ENCODE data around the gene ESYT1. TPM values are rescaled to one million over a fixed set of nuclear protein-coding genes. Genes with fewer than 3 reads are reported as not detected.

Gene ESYT1
- total and polyA plus RNA-seq, 9 of the 15 experiments (the other 6 are each of a cell fraction or from before 2014, with no cell fraction given): 132 to 420 (median 164) TPM

DNA sequence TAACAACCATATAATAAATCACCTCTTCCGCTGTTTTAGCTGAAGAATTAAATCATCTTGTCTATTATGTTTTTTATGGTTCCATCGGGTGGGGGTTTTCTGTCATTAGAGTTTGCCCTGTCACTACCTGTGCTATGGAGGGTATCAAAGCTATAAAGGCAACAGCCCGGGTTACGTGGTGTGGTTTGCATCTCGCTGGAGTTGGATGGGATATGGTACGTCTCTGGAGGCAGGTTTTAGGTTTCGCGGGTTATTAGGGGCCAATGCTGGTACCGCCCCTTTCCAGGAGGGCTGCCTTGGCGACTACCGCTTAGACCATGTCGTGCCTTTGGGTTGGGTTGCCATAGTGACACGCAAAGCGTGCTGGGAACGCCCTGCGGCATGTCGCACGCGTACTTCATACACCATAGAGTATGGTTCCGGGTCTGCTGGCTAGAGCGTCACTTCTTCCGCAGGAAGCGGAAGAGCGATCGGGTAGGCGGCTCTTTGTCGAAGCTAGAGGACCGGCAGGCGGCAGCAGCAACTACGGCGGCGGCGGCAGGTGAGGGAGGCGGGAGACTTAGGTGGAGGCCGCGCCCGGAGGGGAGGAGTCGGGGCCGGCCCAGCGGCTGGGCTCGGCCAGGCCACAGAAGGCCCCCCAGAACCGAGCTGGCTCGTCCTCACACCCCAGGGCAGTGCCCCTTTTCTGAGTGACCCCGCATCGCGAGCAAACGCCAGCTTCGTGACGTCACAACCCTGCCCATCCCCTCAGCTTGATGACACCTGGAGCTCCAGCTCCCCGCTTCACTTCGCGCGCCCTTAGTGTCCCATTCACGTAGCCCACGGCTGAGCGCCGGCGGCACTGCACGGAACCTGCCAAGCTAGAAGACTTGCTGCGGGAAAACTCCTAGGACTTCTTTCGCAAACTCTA, 10.0 kb upstream of the ESYT1 start, which contains the start of gene ZC3H10 (continued):
- peak; percentile 58; the same call in 1 of the 2 replicates for TF ChIP-seq NCOA1 (IDR thresholded peaks at IDR 0.05; ENCODE audit: low read depth)
- peak; percentile 87 for TF ChIP-seq PML (IDR thresholded peaks at IDR 0.05; ENCODE audit: low read length)
- peak; percentile 86 for TF ChIP-seq ZFX (CRISPR knock-in tag; IDR thresholded peaks at IDR 0.05)
- no peak for TF ChIP-seq FOS (IDR thresholded peaks at IDR 0.05; ENCODE audit: extremely low read depth, insufficient read length)
- peak; percentile 30 for TF ChIP-seq TAF9B (IDR thresholded peaks at IDR 0.05; ENCODE audit: partially characterized antibody)
- TF ChIP-seq STAG1 (CRISPR knock-in tag; IDR thresholded peaks at IDR 0.05; ENCODE audit: borderline replicate concordance): peak; percentile 47
- TF ChIP-seq SP1 (CRISPR knock-in tag; IDR thresholded peaks at IDR 0.05): peak; percentile 99
- no peak for TF ChIP-seq PURB (CRISPR knock-in tag; IDR thresholded peaks at IDR 0.05; ENCODE audit: low read depth)
- TF ChIP-seq PHF21A (IDR thresholded peaks at IDR 0.05; ENCODE audit: borderline replicate concordance, low read depth): peak; percentile 8; the same call in 1 of the 2 replicates
- TF ChIP-seq GATAD2A (IDR thresholded peaks at IDR 0.05): 0 out of 2 replicates have a peak, but pooled peaks have one; percentile 34
- peak; percentile 97 to 98 for TF ChIP-seq MNT (conservative IDR thresholded peaks at IDR 0.05)
- peak; percentile 17; the same call in 1 of the 2 replicates for TF ChIP-seq MAFF (IDR thresholded peaks at IDR 0.05; ENCODE audit: low read length)
- TF ChIP-seq, protein P1, sequence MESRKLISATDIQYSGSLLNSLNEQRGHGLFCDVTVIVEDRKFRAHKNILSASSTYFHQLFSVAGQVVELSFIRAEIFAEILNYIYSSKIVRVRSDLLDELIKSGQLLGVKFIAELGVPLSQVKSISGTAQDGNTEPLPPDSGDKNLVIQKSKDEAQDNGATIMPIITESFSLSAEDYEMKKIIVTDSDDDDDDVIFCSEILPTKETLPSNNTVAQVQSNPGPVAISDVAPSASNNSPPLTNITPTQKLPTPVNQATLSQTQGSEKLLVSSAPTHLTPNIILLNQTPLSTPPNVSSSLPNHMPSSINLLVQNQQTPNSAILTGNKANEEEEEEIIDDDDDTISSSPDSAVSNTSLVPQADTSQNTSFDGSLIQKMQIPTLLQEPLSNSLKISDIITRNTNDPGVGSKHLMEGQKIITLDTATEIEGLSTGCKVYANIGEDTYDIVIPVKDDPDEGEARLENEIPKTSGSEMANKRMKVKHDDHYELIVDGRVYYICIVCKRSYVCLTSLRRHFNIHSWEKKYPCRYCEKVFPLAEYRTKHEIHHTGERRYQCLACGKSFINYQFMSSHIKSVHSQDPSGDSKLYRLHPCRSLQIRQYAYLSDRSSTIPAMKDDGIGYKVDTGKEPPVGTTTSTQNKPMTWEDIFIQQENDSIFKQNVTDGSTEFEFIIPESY (CRISPR knock-in tag; IDR thresholded peaks at IDR 0.05): peak; percentile 59; the same call in 1 of the 2 replicates
- no peak for TF ChIP-seq ELK1 (CRISPR knock-in tag; IDR thresholded peaks at IDR 0.05)
- TF ChIP-seq MEF2D (tag; conservative IDR thresholded peaks at IDR 0.05; ENCODE audit: low read depth): 0 out of 2 replicates have a peak, but pooled peaks have one; percentile 22
- no peak for TF ChIP-seq U2AF2 (optimal IDR thresholded peaks at IDR 0.05; ENCODE audit: low read depth, low read length)
- peak; percentile 70; the same call in 1 of the 2 replicates for TF ChIP-seq SOX6 (IDR thresholded peaks at IDR 0.05)
- peak; percentile 41 for TF ChIP-seq PRDM10 (IDR thresholded peaks at IDR 0.05; ENCODE audit: partially characterized antibody)
- TF ChIP-seq NCOA6 (IDR thresholded peaks at IDR 0.05): no peak

Data from K562 (cell line).